Measurements from ENCODE around the gene SPNS1.

The SPNS1 gene

GRCh38 chr16:29012913-29013553, 38.5 kb downstream of the SPNS1 start:
- no peak for TF ChIP-seq CTCF (IDR thresholded peaks at IDR 0.05)
- no peak overlapping the region for H3K27ac ChIP-seq
- peaks cover 0 to 3% of the 10 kb centered on the region in 2 experiments for H3K4me1 ChIP-seq (ENCODE audit: control insufficient read depth in 1 of 2, insufficient read depth in 1 of 2, low read depth in 1 of 2, low read length in 1 of 2)
- H3K9me3 ChIP-seq = no peaks in the 10 kb centered on the region
- H3K27me3 ChIP-seq = no peaks in the 10 kb centered on the region
- H3K36me3 ChIP-seq = no peaks in the 10 kb centered on the region
- no peak overlapping the region for H3K4me3 ChIP-seq (ENCODE audit: low read depth in 1 of 2, low read length in 1 of 2)

DNA sequence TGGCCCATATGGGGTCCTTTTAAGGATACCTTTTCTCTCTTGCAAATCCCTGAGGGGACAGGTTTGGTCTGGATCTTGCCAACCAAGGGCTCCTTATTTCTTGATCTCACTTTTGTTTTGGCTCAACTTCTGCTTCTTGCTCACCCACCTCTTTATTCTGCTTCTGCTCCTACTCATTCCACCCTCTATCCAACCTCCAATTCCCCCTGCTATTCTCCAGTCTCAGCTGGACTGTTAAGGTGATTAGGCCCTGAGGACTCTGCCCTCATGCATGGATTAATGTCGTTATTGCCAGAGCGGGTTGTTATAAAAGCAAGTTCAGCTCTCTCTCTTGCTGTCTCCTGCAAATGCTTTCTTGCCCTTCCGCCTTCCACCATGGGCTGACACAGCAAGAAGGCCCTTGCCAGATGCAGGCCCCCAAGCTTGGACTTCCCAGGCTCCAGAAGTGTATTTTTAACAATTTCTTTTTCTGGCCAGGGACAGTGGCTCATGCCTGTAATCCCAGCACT, 40.0 kb downstream of the SPNS1 start:
- TF ChIP-seq CTCF (IDR thresholded peaks at IDR 0.05) = no peak
- Histone ChIP-seq H3K36me3 (no peaks in the 10 kb centered on the region), H3K27ac (no peak overlapping the region), H3K4me1 (ENCODE audit: control insufficient read depth in 1 of 2, insufficient read depth in 1 of 2, low read depth in 1 of 2, low read length in 1 of 2) (no peaks in the 10 kb centered on the region), H3K27me3 (no peaks in the 10 kb centered on the region), H3K9me3 (no peaks in the 10 kb centered on the region), H3K4me3 (ENCODE audit: low read depth in 1 of 2, low read length in 1 of 2) (no peak overlapping the region)

DNA sequence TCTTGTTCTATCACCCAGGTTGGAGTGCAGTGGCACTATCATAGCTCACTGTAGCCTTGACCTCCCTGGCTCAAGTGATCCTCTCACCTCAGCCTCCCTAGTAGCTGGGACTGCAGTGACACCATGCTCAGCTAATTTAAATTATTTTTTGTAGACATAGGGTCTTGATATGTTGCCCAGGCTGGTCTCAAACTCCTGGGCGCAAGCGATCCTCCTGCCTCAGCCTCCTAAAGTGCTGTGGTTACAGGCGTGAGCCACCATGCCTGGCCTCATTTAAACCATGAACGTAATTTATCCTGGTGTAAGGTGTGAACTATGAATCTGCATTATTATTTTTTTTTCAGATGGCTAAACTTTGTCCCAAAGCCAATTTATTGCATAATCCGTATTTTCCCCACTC, 47.6 kb downstream of the SPNS1 start:
- Histone ChIP-seq H3K4me3 (ENCODE audit: low read depth in 1 of 2, low read length in 1 of 2) (no peak overlapping the region), H3K27me3 (no peaks in the 10 kb centered on the region)
- TF ChIP-seq CTCF (IDR thresholded peaks at IDR 0.05) = no peak

DNA sequence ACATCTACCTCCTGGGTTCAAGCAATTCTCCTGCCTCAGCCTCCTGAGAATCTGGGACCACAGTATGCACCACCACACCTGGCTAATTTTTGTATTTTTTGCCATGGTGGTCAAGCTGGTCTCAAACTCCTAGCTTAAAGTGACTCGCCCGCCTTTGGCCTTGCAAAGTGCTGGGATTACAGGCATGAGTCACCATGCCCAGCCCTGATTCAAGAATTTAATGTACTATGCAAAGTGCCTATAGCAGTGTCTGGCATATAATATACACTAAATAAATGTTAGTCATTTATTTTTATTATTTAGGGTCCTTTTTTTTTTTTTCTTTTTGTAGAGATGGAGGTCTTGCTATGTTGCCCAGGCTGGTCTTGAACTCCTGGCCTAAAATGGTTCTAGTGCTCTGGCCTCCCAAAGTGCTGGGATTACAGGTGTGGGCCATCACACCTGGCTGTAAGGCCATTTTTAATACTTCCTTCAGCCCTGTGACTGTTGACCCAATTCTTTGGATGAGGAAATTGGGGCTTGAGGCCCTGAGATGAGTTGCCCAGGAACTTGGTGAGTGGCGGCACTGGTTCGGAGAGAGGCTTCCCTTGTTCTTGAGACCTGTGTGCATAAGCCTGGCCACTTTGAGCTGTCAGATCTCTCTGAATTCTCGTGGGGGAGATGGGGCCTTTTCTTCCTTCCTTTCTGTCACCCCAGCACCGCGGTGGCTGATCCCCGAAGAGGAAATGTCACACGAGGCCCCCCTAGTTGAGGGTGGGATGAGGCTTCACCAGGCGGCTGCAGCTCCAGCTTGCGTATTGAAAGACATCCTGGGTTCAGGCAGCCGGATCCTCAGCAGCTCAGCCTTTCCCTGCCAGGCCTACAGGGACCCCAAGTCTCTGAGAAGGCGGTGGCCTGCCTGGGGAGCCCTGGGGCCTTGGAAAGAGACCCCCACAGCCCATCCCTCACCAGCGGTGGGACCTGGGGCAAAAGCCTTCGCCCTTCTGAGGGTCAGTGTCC, 49.0 kb downstream of the SPNS1 start:
- H3K9me3 ChIP-seq = no peaks in the 10 kb centered on the region
- no peak overlapping the region for H3K4me3 ChIP-seq (ENCODE audit: low read depth in 1 of 2, low read length in 1 of 2)
- no peak for TF ChIP-seq CTCF (IDR thresholded peaks at IDR 0.05)
- no peaks in the 10 kb centered on the region for H3K4me1 ChIP-seq (ENCODE audit: control insufficient read depth in 1 of 2, insufficient read depth in 1 of 2, low read depth in 1 of 2, low read length in 1 of 2)
- H3K27ac ChIP-seq = no peak overlapping the region
- no peaks in the 10 kb centered on the region for H3K27me3 ChIP-seq
- H3K36me3 ChIP-seq = no peaks in the 10 kb centered on the region

More for the DNA sequence above, 47.6 kb downstream of the SPNS1 start:
- Histone ChIP-seq H3K36me3 (no peaks in the 10 kb centered on the region), H3K4me1 (ENCODE audit: control insufficient read depth in 1 of 2, insufficient read depth in 1 of 2, low read depth in 1 of 2, low read length in 1 of 2) (no peaks in the 10 kb centered on the region), H3K9me3 (no peaks in the 10 kb centered on the region), H3K27ac (no peak overlapping the region)

- H3K27ac ChIP-seq = no peak overlapping the region
- no peak for TF ChIP-seq CTCF (IDR thresholded peaks at IDR 0.05)
- no peaks in the 10 kb centered on the region for H3K27me3 ChIP-seq
- no peaks in the 10 kb centered on the region for H3K9me3 ChIP-seq
- H3K36me3 ChIP-seq = no peaks in the 10 kb centered on the region
- H3K4me3 ChIP-seq (ENCODE audit: low read depth in 1 of 2, low read length in 1 of 2) = no peak overlapping the region
- no peaks in the 10 kb centered on the region for H3K4me1 ChIP-seq (ENCODE audit: control insufficient read depth in 1 of 2, insufficient read depth in 1 of 2, low read depth in 1 of 2, low read length in 1 of 2)
These were observed 49.7 kb downstream of the SPNS1 start for GRCh38 chr16:29024278-29024677.
